LNCAP (cell line): ENCODE results near the gene MCRS1.

Experiments used
- CTCF ChIP-seq: fragments of 450-650 bp; IDR thresholded peaks from 2 replicates; pipeline ENCODE4 v1.5.1; 2017; ENCODE audit warnings: mild to moderate bottlenecking

Gene MCRS1

GRCh38 chr12:49585477-49586459 is 17.8 kb upstream of the MCRS1 start:
- TF ChIP-seq CTCF: no peak

DNA sequence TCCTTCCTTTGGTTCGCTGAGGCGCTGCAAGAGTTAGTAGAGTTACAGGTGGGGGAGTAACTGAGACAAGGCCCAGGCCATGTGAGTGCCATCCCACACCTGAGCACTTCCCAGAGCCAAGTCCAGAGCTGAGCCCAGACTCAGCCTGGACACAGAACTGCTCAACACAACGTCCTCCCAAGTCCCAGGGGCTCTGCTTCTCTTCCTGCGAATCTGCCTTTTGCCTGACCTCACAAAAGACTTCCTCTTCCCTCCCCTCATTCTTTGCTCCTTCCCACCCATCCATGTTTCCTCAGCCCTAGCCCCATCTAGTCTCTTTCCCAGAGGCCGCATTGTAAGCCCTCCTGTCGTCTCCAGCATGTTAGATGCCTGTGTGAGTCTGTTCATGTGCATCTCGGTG is 16.6 kb upstream of the MCRS1 start:
- no peak for TF ChIP-seq CTCF

- no peak for TF ChIP-seq CTCF
These were observed 15.6 kb upstream of the MCRS1 start for GRCh38 chr12:49583366-49584094.

- no peak for TF ChIP-seq CTCF
These were observed 14.9 kb upstream of the MCRS1 start for GRCh38 chr12:49582850-49583249.

DNA sequence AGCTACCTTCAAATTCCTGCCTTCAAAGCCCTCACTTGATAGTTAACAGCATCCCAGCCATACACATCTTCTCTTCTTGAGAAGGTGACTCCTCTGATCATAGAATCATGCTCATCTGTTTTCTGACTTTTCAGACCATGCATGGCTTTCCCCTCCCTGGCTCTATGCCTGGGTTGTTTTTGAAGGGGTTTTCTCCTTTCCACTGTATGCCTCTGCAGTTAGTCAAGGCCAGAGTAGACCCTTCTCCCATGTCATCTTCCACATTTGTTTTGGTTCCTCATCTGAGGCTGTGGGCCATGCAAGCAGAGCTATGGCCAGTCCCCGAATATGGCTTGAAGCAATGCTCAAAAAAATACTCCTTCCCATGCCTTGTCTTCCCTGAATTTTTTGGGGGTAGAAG is 14.3 kb upstream of the MCRS1 start:
- no peak for TF ChIP-seq CTCF

DNA sequence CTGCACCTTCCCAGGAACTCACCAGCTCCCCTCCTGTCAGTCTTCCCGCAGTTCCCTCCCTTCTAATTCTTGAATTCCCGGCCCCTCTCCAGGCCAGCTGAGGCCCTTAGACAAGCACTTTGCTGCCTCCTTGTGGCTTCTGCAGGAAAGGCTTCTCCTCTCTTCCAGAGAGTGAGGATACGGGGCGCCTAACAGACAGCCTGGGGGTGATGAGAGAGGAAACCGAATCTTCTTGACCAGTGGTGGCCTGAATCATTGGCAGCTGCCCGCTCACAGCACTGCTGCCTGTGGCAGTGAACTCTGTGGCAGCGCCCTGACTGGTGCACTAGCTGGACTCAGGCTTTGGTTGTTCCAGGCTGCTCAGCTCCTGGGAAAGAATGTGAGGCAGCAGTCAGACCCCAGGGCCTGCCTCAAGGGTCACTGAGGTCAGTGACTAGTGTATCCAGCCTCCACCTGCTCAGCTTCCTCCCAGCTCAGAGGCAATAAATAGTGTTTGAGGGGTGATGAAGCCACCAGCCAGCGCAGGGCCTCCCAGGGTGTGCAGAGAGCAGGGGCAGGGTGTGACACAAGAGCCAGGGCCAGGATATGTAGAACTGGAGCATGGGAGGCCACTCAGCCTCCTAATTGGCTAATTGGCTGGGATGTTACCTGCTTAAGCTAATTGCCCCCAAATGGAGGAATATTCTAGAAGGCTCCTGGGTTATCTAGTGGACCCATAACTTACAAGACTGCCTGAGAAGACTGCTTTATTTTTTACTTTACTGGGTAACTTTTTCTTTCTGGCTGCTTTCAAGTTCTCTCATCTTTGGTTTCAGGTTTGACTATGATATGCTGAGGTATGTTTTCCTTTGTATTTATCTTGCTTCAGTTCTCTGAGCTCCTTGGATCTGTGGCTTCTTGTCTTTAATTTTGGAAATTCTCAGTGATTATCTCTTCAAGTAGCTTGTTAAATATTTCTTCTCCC is 12.9 kb upstream of the MCRS1 start:
- TF ChIP-seq CTCF: peak; percentile 92
